Esophagus (tissue), 2 donors: ENCODE results near the gene LMAN2L. TPM values are rescaled to one million over a fixed set of nuclear protein-coding genes. Genes with fewer than 3 reads are reported as not detected.

Experiments used
- H3K27ac ChIP-seq, 2 donors: one replicate each; pipeline ENCODE4 v1.5.1; 2013; ENCODE audit warnings: low read depth in 2 of 2, mild to moderate bottlenecking in 2 of 2, inconsistent platforms in 1 of 2, low read length in 1 of 2, moderate library complexity in 1 of 2
- H3K27me3 ChIP-seq, 2 donors: one replicate each; pipeline ENCODE4 v1.6.1; 2013; ENCODE audit warnings: low read length in 2 of 2, control low read depth in 1 of 2, mild to moderate bottlenecking in 1 of 2; ENCODE audit not compliant: insufficient read depth in 2 of 2, control insufficient read depth in 1 of 2
- H3K36me3 ChIP-seq, 2 donors: one replicate each; pipeline ENCODE4 v1.6.1; 2013; ENCODE audit warnings: low read length in 1 of 2; ENCODE audit not compliant: control insufficient read depth in 2 of 2, insufficient read depth in 2 of 2
- H3K4me1 ChIP-seq, 2 donors: one replicate each; pipeline ENCODE4 v1.6.1; 2013; ENCODE audit warnings: low read length in 1 of 2; ENCODE audit not compliant: control insufficient read depth in 2 of 2, insufficient read depth in 2 of 2
- H3K4me3 ChIP-seq, 2 donors: one replicate each; pipeline ENCODE4 v1.5.1; 2013; ENCODE audit warnings: low read length in 2 of 2, mild to moderate bottlenecking in 2 of 2, low read depth in 1 of 2, moderate library complexity in 1 of 2
- H3K9me3 ChIP-seq, 2 donors: one replicate each; pipeline ENCODE4 v1.6.1; 2013; ENCODE audit warnings: mild to moderate bottlenecking in 2 of 2, low read depth in 1 of 2, low read length in 1 of 2, moderate library complexity in 1 of 2; ENCODE audit not compliant: control insufficient read depth in 2 of 2, insufficient read depth in 1 of 2
- WGBS, 2 donors: extraction: QIAGEN DNeasy Blood & Tissue Kit; methylation state at CpG; one replicate each; pipeline ENCODE4 v1.1.7; 2013; 5-methylcytosine and 5-hydroxymethylcytosine counted together
- polyA plus RNA-seq, 2 donors: library from polyadenylated mRNA; stranded (reverse); fragments of 200-250 nt; gene quantifications; one replicate each; pipeline ENCODE4 v1.2.3, GENCODE V29; 2013
- donor health status: healthy with polysubstance abuse.
- donor health status: Bipolar disorder and iron deficiency.

Gene LMAN2L
- polyA plus RNA-seq, 2 donors, result 5.3 to 6.2 TPM

GRCh38 chr2:96691022-96691612 lies 48.7 kb downstream of the LMAN2L start:
- 92% methylated on average over 30 of the region's 30 CpGs for WGBS, 2 donors
- H3K36me3 ChIP-seq, result no peaks in the 10 kb centered on the region
- no peaks in the 10 kb centered on the region for H3K27me3 ChIP-seq
- no peak overlapping the region for H3K27ac ChIP-seq
- H3K4me3 ChIP-seq, result no peak overlapping the region
- no peaks in the 10 kb centered on the region for H3K9me3 ChIP-seq
- H3K4me1 ChIP-seq, result no peaks in the 10 kb centered on the region

- Histone ChIP-seq H3K27me3 (no peaks in the 10 kb centered on the region), H3K9me3 (no peaks in the 10 kb centered on the region), H3K4me1 (no peaks in the 10 kb centered on the region), H3K36me3 (no peaks in the 10 kb centered on the region), H3K27ac (no peak overlapping the region), H3K4me3 (no peak overlapping the region)
- 86 to 87% methylated on average over 16 of the region's 16 CpGs for WGBS, 2 donors
These were observed 49.4 kb downstream of the LMAN2L start for GRCh38 chr2:96690306-96691021.

DNA sequence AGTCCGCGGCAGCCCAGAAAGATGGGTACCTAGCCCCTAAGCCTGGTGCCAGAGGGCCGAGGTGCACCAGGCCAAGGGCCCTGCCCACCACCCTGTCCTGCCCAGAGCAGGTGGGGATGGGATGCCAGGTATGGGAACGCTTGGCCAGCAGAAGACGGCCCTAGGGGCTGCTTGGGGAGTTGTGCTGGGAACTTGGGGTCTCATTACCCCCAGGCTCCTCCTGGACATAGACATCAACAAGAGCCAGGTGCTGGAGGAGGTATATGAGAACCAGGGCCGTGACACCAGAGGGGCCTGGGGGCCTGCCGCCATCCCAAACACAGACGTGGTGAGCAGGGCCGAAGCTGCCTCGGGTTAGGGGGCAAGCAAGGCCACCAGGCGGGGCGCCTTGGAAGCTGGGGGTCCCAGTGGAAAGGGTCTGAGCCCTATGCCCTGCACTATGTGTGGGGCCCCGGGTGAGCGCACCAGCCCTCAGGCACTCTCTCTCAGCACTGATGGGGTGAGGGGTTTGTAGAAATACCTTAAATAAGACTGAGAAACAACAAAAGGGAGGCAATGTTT lies 50.4 kb downstream of the LMAN2L start:
- Histone ChIP-seq H3K9me3 (no peaks in the 10 kb centered on the region), H3K4me1 (no peaks in the 10 kb centered on the region), H3K27ac (no peak overlapping the region), H3K36me3 (no peaks in the 10 kb centered on the region), H3K4me3 (no peak overlapping the region), H3K27me3 (no peaks in the 10 kb centered on the region)
- WGBS, 2 donors, result 92 to 96% methylated on average over 14 of the region's 14 CpGs

DNA sequence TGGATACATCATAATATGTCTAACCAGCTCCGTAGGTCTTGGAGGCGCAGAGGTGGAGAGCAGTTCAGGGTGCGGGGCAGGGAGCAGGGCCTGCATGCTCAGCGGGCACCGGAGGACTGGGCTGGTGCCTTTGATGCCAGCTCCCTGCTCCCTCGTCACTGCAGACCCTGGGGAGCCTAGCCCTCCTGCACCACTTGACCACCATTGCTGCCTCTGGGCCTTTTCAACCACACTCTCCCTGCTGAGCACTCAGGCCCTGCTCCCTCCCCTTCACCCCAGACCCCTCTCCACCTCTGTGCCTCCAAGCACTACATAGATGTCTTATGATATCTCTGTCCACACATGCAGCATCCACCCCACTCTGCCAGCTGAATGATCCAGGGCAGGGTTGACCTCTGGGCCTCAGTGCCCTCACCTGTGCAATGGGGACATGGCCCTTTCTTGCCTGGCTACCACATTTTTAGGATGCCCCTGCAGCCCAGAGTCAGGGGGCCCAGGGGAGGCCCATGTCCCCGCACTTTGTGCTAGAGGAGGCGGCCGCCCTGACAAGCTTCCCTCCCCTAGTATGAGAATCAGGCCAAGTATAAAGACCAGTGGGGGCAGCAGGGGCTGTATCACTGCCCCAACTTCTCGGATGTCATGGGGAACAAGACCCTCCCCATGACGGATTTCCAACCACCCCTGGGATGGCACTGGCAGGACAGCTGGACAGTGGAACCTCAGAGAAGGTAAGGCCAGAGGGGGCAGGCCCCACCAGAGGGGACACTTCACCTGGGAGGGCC lies 51.0 kb downstream of the LMAN2L start:
- Histone ChIP-seq H3K4me1 (no peaks in the 10 kb centered on the region), H3K4me3 (no peak overlapping the region), H3K27ac (no peak overlapping the region), H3K9me3 (no peaks in the 10 kb centered on the region), H3K27me3 (no peaks in the 10 kb centered on the region), H3K36me3 (no peaks in the 10 kb centered on the region)
- 93 to 94% methylated on average over 11 of the region's 11 CpGs for WGBS, 2 donors

GRCh38 chr2:96687711-96688640 lies 51.9 kb downstream of the LMAN2L start:
- Histone ChIP-seq H3K36me3 (no peaks in the 10 kb centered on the region), H3K4me3 (no peak overlapping the region), H3K27me3 (no peaks in the 10 kb centered on the region), H3K9me3 (no peaks in the 10 kb centered on the region), H3K27ac (no peak overlapping the region), H3K4me1 (no peaks in the 10 kb centered on the region)
- 84 to 86% methylated on average over 27 of the region's 27 CpGs for whole genome bisulfite sequencing, 2 donors

GRCh38 chr2:96687266-96687665 lies 52.6 kb downstream of the LMAN2L start:
- Histone ChIP-seq H3K27ac (no peak overlapping the region), H3K4me3 (no peak overlapping the region), H3K9me3 (no peaks in the 10 kb centered on the region), H3K4me1 (no peaks in the 10 kb centered on the region), H3K27me3 (no peaks in the 10 kb centered on the region), H3K36me3 (no peaks in the 10 kb centered on the region)
- WGBS, 2 donors, result 95 to 98% methylated on average over 3 of the region's 3 CpGs

GRCh38 chr2:96685577-96686459 lies 54.0 kb downstream of the LMAN2L start:
- Histone ChIP-seq H3K9me3 (no peaks in the 10 kb centered on the region), H3K4me1 (no peaks in the 10 kb centered on the region), H3K4me3 (no peak overlapping the region), H3K36me3 (no peaks in the 10 kb centered on the region), H3K27me3 (no peaks in the 10 kb centered on the region), H3K27ac (no peak overlapping the region)
- 49% methylated on average over 19 of the region's 19 CpGs for WGBS, 2 donors

DNA sequence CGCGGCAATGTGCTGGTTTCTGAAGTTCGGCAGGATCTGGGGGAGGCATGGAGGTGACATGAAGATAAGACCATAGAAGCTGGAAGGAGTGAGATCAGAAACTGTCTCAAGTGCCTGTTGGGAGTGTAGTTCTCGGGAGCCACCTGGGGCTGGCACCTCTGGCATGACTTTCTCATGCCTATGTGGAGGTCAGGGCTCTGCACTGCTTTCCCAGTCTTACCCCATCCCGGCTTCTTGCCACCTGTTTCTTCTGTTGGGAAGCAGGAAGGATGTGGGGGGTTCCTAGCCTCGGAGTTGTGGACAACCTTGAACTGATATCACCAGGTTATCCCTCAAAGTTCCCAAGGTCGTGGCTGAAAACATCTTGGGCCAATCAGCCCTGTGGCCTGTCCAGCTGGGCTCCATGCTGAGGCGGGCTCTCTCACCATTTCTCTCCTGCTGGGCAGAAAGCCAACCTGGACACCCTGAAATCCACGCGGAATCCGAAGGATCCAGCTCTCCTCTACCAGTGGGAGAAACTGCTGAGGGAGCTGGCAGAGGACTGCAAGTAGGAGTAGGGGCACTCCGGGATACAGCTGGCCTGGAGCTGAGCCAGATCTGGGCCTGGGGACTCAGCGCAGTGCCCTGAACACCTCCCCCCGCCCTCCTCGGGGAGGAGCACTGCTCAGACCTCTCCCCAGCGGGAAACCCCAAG lies 54.8 kb downstream of the LMAN2L start:
- Histone ChIP-seq H3K9me3 (no peaks in the 10 kb centered on the region), H3K27me3 (no peaks in the 10 kb centered on the region), H3K4me3 (no peak overlapping the region), H3K4me1 (no peaks in the 10 kb centered on the region), H3K27ac (no peak overlapping the region), H3K36me3 (no peaks in the 10 kb centered on the region)
- WGBS, 2 donors, result 51 to 58% methylated on average over 16 of the region's 16 CpGs
